ENCODE measurements around the gene RHOU. TPM values are rescaled to one million over a fixed set of nuclear protein-coding genes. Genes with fewer than 3 reads are reported as not detected.

RHOU gene
- total RNA-seq, 1 donor from 2014 or later = 0.53 TPM

GRCh38 chr1:228750915-228751314 lies 15.6 kb downstream of the RHOU start:
- FAIRE-seq = no peak

GRCh38 chr1:228751360-228752098 lies 16.2 kb downstream of the RHOU start:
- no peak for TF ChIP-seq CTCF (IDR thresholded peaks at IDR 0.05; ENCODE audit: insufficient read depth, low read length, severe bottlenecking)
- no peak overlapping the region for H3K4me3 ChIP-seq (ENCODE audit: low read depth, low read length)
- peaks cover 4% of the 10 kb centered on the region for H3K27me3 ChIP-seq (ENCODE audit: control insufficient read depth, insufficient read depth, low read length)
- no peaks in the 10 kb centered on the region for H3K36me3 ChIP-seq (ENCODE audit: control insufficient read depth, insufficient read depth, low read length)
- FAIRE-seq = no peak
- DNase-seq (ENCODE audit: low read depth) = no peak

More at GRCh38 chr1:228750915-228751314, 15.6 kb downstream of the RHOU start:
- no peak for DNase-seq (ENCODE audit: low read depth)
- Histone ChIP-seq H3K36me3 (ENCODE audit: control insufficient read depth, insufficient read depth, low read length) (no peaks in the 10 kb centered on the region), H3K27me3 (ENCODE audit: control insufficient read depth, insufficient read depth, low read length) (peaks cover 4% of the 10 kb centered on the region), H3K4me3 (ENCODE audit: low read depth, low read length) (no peak overlapping the region)
- no peak for TF ChIP-seq CTCF (IDR thresholded peaks at IDR 0.05; ENCODE audit: insufficient read depth, low read length, severe bottlenecking)

- DNase-seq (ENCODE audit: low read depth) (no peak), FAIRE-seq (no peak)
- Histone ChIP-seq H3K4me3 (ENCODE audit: low read depth, low read length) (no peak overlapping the region), H3K36me3 (ENCODE audit: control insufficient read depth, insufficient read depth, low read length) (no peaks in the 10 kb centered on the region), H3K27me3 (ENCODE audit: control insufficient read depth, insufficient read depth, low read length) (peaks cover 4% of the 10 kb centered on the region)
- no peak for TF ChIP-seq CTCF (IDR thresholded peaks at IDR 0.05; ENCODE audit: insufficient read depth, low read length, severe bottlenecking)
Observed at GRCh38 chr1:228752258-228752657, 17.0 kb downstream of the RHOU start.

- Histone ChIP-seq H3K36me3 (ENCODE audit: control insufficient read depth, insufficient read depth, low read length) (no peaks in the 10 kb centered on the region), H3K4me3 (ENCODE audit: low read depth, low read length) (no peak overlapping the region), H3K27me3 (ENCODE audit: control insufficient read depth, insufficient read depth, low read length) (peaks cover 4% of the 10 kb centered on the region)
- DNase-seq (ENCODE audit: low read depth) (no peak), FAIRE-seq (no peak)
- no peak for TF ChIP-seq CTCF (IDR thresholded peaks at IDR 0.05; ENCODE audit: insufficient read depth, low read length, severe bottlenecking)
Observed at GRCh38 chr1:228752675-228753265, 17.5 kb downstream of the RHOU start.

- Histone ChIP-seq H3K4me3 (ENCODE audit: low read depth, low read length) (no peak overlapping the region), H3K36me3 (ENCODE audit: control insufficient read depth, insufficient read depth, low read length) (no peaks in the 10 kb centered on the region), H3K27me3 (ENCODE audit: control insufficient read depth, insufficient read depth, low read length) (peaks cover 4% of the 10 kb centered on the region)
- no peak for TF ChIP-seq CTCF (IDR thresholded peaks at IDR 0.05; ENCODE audit: insufficient read depth, low read length, severe bottlenecking)
- no peak for FAIRE-seq
- no peak for DNase-seq (ENCODE audit: low read depth)
Observed at GRCh38 chr1:228753287-228753686, 18.0 kb downstream of the RHOU start.

Data from bronchial epithelial cell (primary cell).